ENCODE results near the gene RANBP3L. TPM values are rescaled to one million over a fixed set of nuclear protein-coding genes. Genes with fewer than 3 reads are reported as not detected.

Gene RANBP3L
- total RNA-seq, 1 donor from 2014 or later = 0.47 TPM

DNA sequence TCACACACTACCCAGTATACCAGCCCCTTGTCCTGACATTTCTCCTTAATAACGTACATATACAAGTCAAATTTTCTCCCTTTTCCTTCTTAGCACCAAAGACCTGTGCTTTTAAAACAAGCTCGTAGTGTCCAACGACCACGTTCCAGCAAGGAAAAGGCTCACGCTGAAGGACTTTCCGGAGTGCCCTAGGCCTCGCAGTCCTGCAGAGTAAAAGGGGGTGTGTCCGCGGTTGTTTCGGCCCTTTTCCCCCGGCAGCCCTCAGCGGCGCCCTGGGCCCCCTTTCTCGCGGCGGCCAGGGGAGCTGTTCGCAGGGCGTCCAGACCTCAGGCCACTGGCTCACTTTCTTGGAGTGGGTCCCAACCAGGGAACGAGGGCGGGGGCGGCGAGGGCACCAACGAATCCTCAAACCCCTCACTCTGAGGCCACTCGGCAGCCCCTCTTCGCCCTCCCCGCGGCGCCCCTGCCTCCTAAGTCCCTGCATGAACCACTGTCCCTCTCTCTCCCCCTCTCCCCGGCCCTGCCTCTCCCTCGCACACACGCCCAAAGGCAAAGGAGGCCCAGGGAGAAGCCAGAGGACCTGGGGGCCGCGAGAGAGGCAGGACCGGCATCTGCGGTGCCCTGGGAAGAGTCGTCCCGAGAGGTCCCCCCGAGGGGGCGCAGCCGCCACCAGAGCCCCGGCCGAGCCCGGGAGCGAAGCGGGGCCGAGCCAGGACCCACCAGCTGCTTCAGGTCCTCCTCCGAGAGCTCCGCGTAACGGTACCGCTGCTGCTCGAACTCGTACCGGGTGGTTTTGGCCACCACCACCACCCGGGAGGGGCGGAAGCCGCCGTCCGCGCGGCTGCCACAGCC lies 60.7 kb downstream of the RANBP3L start:
- H3K4me3 ChIP-seq = peak overlapping the region; percentile 95
- H3K36me3 ChIP-seq = no peaks in the 10 kb centered on the region
- no peaks in the 10 kb centered on the region for H3K9me3 ChIP-seq (replicated peaks)
- intact Hi-C loops (cut with micrococcal nuclease) = no loop called here
- peaks cover 56% of the 10 kb centered on the region for H3K4me1 ChIP-seq
- peak; percentile 66 for DNase-seq
- TF ChIP-seq, protein P1, sequence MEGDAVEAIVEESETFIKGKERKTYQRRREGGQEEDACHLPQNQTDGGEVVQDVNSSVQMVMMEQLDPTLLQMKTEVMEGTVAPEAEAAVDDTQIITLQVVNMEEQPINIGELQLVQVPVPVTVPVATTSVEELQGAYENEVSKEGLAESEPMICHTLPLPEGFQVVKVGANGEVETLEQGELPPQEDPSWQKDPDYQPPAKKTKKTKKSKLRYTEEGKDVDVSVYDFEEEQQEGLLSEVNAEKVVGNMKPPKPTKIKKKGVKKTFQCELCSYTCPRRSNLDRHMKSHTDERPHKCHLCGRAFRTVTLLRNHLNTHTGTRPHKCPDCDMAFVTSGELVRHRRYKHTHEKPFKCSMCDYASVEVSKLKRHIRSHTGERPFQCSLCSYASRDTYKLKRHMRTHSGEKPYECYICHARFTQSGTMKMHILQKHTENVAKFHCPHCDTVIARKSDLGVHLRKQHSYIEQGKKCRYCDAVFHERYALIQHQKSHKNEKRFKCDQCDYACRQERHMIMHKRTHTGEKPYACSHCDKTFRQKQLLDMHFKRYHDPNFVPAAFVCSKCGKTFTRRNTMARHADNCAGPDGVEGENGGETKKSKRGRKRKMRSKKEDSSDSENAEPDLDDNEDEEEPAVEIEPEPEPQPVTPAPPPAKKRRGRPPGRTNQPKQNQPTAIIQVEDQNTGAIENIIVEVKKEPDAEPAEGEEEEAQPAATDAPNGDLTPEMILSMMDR (IDR thresholded peaks at IDR 0.05; ENCODE audit: borderline replicate concordance) = no peak
- H3K27ac ChIP-seq (replicated peaks) = peak overlapping the region; percentile 98
- no peaks in the 10 kb centered on the region for H3K27me3 ChIP-seq (ENCODE audit: low read depth)

DNA sequence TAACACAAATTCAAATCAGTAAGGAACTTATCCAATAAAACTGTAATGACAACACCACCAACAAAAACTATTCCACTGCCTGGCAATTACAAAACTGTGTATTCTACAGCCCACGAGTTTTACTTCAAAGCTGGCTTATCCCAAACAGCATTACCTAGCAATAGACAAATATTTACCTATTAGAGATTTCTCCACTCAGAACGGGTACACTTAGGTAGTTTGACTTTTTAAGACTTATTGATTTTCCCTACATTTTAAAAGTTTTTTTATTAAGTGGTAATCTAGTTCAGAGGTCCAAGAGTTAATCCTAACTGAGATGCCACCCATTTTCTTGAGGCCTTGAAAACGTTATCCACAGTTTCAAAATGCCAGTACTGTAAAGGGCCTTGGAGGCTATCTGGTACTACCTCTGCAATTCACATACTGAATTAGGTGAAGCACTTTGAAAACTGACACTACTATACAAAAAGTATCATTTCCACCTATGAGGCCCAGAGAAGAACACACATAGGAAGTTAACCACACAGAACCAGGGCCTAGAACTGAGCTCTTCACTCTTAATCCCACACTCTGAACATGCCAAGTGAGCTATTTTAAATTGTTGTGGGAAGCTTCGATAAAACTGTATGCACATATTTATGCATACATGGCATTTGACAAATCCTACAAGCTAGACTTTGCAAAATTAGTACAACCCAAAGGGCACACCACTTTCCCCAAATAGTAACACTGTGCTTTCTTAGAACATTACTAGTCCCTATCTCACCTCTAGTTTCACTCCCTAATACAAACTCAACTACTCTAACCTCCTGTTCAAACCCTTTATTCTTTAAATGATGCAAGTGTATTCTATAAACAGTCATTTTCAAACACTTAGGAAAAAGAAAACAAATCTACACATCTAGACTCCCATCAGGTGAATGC lies 62.1 kb downstream of the RANBP3L start:
- H3K27me3 ChIP-seq (ENCODE audit: low read depth) = no peaks in the 10 kb centered on the region
- H3K9me3 ChIP-seq (replicated peaks) = no peaks in the 10 kb centered on the region
- H3K27ac ChIP-seq (replicated peaks) = peak overlapping the region; percentile 98
- intact Hi-C loops (cut with micrococcal nuclease) = no loop called here
- DNase-seq = no peak
- peaks cover 62% of the 10 kb centered on the region for H3K4me1 ChIP-seq
- H3K36me3 ChIP-seq = no peaks in the 10 kb centered on the region
- peak overlapping the region; percentile 95 for H3K4me3 ChIP-seq
- TF ChIP-seq, protein P1 (IDR thresholded peaks at IDR 0.05; ENCODE audit: borderline replicate concordance) = no peak

DNA sequence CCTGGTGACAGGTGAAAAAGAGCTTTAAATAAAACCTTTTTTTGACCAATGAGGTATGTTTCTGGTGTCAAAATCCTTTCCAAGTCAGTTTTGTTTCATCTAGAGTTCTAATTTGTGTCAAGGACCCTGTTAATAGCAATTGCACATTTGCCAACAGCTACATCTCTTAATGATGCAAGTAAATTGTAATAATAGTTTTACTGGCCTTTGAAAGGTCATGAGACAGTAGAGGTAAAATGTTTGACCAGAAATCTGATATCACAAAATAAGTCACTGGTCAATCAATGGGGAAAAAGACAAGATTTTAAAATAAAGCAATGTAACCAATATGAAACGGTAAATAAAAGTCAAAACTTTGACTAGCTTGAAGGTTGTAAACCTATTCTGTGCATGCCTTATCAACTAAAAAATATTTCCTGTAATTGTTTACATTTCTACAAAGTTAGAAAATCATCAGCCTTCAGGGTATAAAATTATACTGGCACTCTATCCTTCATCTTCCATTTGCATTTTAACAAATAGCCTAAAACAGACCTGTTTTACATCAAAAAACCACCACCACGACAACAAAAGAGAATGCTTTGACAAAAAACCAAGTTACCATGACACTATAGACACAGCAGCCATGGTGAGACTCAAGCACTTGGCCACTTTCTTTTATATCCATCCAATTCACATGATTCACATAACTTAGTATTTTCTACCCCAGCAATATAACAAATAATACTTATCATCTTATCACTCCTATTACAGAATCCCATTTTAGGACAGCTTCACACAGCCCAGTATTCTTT lies 63.0 kb downstream of the RANBP3L start:
- peak overlapping the region; percentile 95 for H3K4me3 ChIP-seq
- peak overlapping the region; percentile 98 for H3K27ac ChIP-seq (replicated peaks)

DNA sequence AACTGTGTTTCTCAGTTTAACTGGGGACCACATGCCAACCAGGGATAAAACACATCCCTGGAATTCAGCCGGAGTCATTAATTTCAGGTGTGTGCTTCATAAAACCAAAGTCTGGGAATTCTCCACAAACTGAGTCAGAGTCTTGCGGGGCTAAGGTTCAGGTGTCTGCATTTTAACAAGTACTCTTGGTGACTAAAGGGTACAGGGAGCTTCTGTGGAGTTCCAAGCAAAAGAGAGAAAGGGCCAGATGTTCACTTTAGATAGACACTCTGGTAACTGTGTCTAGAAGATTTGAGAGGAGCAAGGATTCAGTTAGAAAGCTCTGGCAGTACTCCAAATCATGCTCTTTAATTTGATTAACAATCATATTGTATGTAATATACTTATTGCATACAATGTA lies 64.0 kb downstream of the RANBP3L start:
- Histone ChIP-seq H3K4me1 (peaks cover 59% of the 10 kb centered on the region), H3K27me3 (ENCODE audit: low read depth) (no peaks in the 10 kb centered on the region), H3K9me3 (replicated peaks) (no peaks in the 10 kb centered on the region), H3K36me3 (no peaks in the 10 kb centered on the region), H3K27ac (replicated peaks) (no peak overlapping the region), H3K4me3 (no peak overlapping the region)
- TF ChIP-seq, protein P1 (IDR thresholded peaks at IDR 0.05; ENCODE audit: borderline replicate concordance) = no peak
- no peak for DNase-seq
- intact Hi-C loops (cut with micrococcal nuclease) = no loop called here

More for the DNA sequence above, 63.0 kb downstream of the RANBP3L start:
- Histone ChIP-seq H3K36me3 (no peaks in the 10 kb centered on the region), H3K27me3 (ENCODE audit: low read depth) (no peaks in the 10 kb centered on the region), H3K4me1 (peaks cover 62% of the 10 kb centered on the region), H3K9me3 (replicated peaks) (no peaks in the 10 kb centered on the region)
- no peak for DNase-seq
- intact Hi-C loops (cut with micrococcal nuclease) = no loop called here
- TF ChIP-seq, protein P1 (IDR thresholded peaks at IDR 0.05; ENCODE audit: borderline replicate concordance) = no peak

DNA sequence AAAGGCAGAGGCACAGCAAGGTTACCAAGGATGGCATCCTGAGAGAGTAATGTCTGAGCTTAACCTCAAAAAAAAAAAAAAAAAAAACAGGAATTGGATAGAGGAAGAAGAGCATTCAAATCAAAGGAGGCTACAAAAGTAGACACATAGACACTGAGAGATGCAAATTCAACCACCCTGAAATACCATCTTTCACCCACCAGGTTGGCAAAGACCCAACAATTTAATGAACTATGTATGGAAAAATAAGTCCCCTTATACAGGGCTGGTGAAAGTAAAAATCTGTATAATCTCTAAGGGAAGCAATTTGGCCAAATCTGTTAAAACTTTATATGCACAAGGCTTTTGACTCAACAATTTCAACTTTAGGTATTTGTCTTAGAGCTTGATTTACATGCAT lies 64.9 kb downstream of the RANBP3L start:
- intact Hi-C loops (cut with micrococcal nuclease) = no loop called here
- Histone ChIP-seq H3K4me3 (no peak overlapping the region), H3K9me3 (replicated peaks) (no peaks in the 10 kb centered on the region), H3K36me3 (no peaks in the 10 kb centered on the region), H3K27me3 (ENCODE audit: low read depth) (no peaks in the 10 kb centered on the region), H3K27ac (replicated peaks) (no peak overlapping the region), H3K4me1 (peaks cover 55% of the 10 kb centered on the region)
- DNase-seq = no peak
- TF ChIP-seq, protein P1 (IDR thresholded peaks at IDR 0.05; ENCODE audit: borderline replicate concordance) = no peak

Data from left ventricle myocardium inferior (tissue), 1 donor.